Measurements from ENCODE around the gene SV2A. TPM values are rescaled to one million over a fixed set of nuclear protein-coding genes. Genes with fewer than 3 reads are reported as not detected.
"Not testable (repeated sequence)": the region's sequence is repeated elsewhere in the genome, so short reads cannot be mapped to it uniquely, and the experiment has no call there.

The SV2A gene
- total RNA-seq, 2 donors from 2014 or later: 10.9 to 14.6 TPM

DNA sequence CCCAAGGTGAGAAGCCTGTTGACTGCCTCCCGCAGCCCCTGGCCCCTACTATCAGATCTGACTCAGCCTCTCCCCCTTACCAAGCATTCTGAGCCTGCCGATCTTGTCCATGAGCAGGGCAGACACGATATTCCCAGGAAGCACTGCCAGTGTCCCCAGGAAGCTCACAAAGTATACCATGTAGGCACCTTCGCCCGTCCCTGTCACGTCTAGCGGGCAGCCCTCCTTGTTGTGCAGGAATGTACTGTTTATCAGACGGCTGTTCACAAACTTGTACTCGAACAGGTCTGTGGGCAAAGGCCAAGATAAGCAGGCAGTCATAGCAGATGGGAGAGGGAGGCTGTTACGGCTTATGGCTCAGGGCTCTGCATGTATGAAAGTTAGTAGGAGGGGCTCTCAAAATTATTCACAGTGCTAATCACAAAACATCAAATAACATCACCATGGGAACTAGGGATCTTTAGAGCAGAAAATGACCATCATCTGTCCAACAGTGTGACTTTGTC, 11.0 kb downstream of the SV2A start:
- DNase-seq (ENCODE audit: low spot score in 2 of 2) (no peak), ATAC-seq (no peak)
- peaks cover 0 to 6% of the 10 kb centered on the region in 2 donors for H3K36me3 Mint-ChIP-seq
- peak overlapping the region in 1 of 2 donors; percentile 32 for H3K27ac Mint-ChIP-seq
- H3K9me3 Mint-ChIP-seq: peaks cover 0 to 4% of the 10 kb centered on the region in 2 donors

DNA sequence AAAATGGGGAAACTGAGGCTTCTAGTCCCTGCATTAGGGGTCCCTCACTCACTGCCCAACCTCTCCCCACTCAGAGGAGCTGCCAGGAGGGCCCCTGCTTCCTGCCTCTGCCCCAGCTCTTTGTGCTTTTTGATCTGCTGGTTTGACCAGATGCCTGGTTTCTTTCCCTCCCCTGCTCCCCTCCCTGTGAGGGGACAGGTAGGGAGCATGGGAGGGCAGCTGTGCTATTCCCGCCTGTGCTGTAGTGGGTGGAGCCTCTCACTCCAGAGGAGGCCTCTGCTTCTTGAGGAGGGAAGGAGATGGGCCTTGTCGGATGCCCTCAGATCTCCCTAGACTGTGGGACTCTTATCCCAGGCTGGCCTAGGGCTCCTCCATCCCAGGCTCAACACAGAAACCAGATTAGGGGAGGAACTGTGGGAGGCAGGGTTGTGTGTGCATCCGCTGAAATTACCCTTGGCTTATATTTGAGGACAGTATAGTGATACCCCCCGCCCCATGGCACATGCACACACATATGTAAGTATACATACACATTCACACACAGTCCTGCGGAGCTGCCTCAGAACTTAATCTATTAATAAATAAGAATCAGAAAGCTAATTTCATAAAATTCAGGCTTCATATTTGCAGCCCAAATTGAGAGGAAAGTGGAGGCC, 13.7 kb downstream of the SV2A start:
- Mint-ChIP-seq H3K9me3 (peaks cover 0 to 9% of the 10 kb centered on the region in 2 donors), H3K36me3 (peaks cover 13 to 16% of the 10 kb centered on the region in 2 donors), H3K27ac (peak overlapping the region in 1 of 2 donors; percentile 69)
- DNase-seq (ENCODE audit: low spot score in 2 of 2): no peak
- ATAC-seq: no peak

DNA sequence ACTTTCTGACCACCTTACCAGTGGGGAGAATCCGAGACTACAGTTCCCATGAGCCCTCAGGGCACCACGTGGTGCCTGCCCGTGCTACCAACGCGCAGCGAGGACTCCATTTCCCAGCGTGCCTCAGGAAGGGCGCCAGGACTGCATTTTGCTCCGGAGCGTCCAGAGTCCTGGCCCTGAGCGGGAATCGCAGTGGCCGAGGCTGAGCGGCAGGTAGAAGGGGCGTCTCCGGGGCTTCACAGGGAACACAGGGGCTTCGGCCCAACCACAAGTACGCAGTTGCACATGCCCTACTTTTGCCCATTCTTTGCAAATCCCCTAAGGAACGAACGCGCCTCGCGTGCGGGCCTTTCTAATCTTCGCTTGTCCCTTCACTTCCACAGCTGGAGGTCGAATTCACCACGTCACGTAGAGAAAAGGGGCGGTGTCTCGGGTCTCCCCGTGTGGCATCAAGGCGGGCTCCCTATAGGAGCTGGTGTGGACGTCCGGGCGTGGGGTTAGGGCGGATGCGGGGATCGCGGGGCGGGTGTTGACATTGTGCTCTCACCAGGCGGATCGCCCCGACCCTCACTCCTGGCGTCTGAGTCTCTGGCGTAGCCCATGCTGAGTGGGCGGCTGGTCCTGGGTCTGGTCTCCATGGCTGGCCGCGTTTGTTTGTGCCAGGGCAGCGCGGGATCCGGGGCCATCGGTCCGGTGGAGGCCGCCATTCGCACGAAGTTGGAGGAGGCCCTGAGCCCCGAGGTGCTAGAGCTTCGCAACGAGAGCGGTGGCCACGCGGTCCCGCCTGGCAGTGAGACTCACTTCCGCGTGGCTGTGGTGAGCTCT, 18.0 kb downstream of the SV2A start, which contains the start of gene BOLA1:
BOLA1 (plus strand) TSS at position 109 of the 825 bp plus-strand sequence; CDS start at position 601, 492 bp downstream.
- DNase-seq (ENCODE audit: low spot score in 2 of 2) (peak; percentile 80 to 82), ATAC-seq (peak; percentile 97 to 98)
- Mint-ChIP-seq H3K9me3 (peaks cover 0 to 12% of the 10 kb centered on the region in 2 donors), H3K27ac (peak within 1 kb of the TSS; percentile 84 to 94), H3K36me3 (peaks cover 14 to 16% of the 10 kb centered on the region in 2 donors)

DNA sequence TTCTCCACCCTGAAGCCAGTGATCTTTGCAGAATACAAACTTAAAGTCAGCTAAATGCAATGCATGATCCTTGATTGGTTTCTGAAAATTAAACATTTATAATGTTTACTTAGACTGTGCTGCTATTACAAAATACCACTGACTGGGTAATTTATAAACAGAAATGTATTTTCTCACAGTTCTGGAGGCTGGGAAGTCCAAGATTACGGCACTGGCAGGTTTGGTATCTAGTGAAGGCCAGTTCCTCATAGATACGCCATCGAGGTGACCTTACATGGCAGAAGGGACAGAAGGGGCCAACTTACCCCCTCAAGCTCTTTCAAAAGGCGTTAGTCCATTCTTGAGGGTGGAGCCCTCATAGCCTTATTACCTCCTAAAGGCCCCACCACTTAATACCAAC, 21.1 kb downstream of the SV2A start:
- Mint-ChIP-seq H3K36me3 (peaks cover 8 to 16% of the 10 kb centered on the region in 2 donors), H3K9me3 (peaks cover 0 to 8% of the 10 kb centered on the region in 2 donors), H3K27ac (no peak overlapping the region)
- ATAC-seq (no peak), DNase-seq (ENCODE audit: low spot score in 2 of 2) (no peak)

DNA sequence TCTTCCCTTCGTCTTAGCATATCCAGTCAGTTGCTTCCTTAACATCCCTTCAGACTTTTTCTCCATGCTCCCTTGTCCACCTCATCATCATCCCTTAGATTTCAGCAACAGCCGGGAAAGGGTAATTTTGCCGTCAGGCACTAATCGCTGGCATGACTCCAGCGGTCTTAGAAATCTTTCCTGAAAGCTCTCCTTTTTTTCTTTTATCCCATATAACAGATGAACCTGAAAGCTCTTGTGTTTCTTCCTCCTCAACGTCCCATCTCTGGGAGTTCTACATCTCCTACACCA, 28.7 kb downstream of the SV2A start:
- Mint-ChIP-seq H3K27ac (no peak overlapping the region), H3K9me3 (no peaks in the 10 kb centered on the region), H3K36me3 (no peaks in the 10 kb centered on the region)
- ATAC-seq (no peak), DNase-seq (ENCODE audit: low spot score in 2 of 2) (no peak)

DNA sequence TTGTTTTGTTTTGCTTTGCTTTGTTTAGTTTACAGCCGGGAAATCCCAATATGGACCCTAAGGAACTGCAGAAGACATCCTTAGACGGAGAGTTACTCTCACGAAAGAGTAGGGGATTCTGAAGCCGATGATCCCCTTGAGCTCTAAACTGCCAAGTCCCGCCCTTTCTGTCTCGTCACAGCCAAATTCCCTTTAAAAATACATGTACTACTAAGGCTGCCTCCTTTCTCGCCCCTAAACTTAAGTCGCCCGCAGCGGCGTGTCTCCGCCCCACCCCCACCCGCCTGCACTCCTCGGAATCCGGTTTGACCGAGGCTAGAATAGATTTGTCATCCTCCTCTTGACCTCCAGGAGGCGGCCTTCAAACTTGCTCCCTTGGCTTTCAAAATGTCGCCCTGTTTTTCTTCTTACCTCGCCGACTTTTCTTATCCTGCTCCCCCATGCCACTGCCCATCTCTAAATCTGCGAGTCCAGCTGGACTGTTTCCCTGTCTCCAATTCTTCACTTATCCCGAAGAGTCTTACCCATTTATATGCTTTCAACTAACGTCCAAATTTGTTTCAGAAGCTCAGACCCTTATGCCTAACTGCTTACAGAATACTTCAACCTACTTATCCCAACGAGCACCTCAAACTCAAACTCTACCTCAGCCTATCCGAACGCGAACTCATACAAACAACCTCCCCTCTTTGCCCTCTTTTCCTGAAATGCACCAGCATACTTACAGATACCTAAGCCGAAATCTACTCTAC, 29.2 kb downstream of the SV2A start:
- Mint-ChIP-seq H3K27ac (no peak overlapping the region), H3K9me3 (no peaks in the 10 kb centered on the region), H3K36me3 (no peaks in the 10 kb centered on the region)
- ATAC-seq: peak; percentile 32 to 36
- peak; percentile 71 for DNase-seq (ENCODE audit: low spot score in 2 of 2)

DNA sequence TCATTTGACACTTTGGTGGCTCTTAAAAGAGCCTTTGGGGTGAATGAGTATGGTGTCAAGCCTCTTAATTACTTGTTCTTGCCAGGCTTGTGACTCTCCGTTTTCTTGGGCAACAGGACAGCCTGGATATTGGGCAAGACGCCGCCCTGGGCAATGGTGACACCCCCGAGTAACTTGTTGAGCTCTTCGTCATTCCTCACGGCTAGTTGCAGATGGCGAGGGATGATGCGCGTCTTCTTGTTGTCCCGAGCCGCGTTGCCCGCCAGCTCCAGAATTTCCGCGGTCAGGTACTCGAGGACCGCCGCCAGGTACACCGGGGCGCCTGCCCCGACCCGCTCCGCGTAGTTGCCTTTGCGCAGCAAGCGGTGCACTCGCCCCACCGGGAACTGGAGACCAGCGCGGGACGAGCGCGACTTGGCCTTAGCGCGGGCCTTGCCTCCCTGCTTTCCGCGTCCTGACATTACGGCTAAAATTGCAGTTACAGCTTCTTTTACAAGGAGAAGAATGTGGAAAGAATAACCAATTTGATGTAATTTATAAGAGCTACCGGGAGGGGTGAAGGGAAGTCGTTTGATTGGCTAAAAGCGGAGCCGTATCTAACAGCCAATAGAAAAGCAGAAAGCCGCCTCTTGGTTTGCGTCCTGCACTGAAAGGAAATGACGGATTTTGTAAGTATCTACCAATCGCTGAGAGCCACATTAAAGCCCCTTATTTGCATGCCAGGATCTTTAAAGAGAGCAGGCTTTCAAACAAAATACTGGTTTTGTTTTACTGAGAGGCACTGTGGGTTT, 30.0 kb downstream of the SV2A start:
- Mint-ChIP-seq H3K27ac (no peak overlapping the region), H3K36me3 (no peaks in the 10 kb centered on the region), H3K9me3 (no peaks in the 10 kb centered on the region)
- ATAC-seq (peak; percentile 59 to 66), DNase-seq (ENCODE audit: low spot score in 2 of 2) (peak; percentile 83 to 86)

DNA sequence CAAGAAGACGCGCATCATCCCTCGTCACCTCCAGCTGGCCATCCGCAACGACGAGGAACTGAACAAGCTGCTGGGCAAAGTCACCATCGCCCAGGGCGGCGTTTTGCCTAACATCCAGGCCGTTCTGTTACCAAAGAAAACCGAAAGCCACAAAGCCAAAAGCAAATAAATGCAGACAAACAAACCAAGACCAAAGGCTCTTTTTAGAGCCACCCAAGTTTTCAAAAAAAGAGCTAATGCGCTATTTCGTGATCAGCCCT, 30.5 kb downstream of the SV2A start:
- H3K9me3 Mint-ChIP-seq; ATAC-seq; H3K27ac Mint-ChIP-seq; DNase-seq (ENCODE audit: low spot score in 2 of 2); H3K36me3 Mint-ChIP-seq: not testable (repeated sequence)

DNA sequence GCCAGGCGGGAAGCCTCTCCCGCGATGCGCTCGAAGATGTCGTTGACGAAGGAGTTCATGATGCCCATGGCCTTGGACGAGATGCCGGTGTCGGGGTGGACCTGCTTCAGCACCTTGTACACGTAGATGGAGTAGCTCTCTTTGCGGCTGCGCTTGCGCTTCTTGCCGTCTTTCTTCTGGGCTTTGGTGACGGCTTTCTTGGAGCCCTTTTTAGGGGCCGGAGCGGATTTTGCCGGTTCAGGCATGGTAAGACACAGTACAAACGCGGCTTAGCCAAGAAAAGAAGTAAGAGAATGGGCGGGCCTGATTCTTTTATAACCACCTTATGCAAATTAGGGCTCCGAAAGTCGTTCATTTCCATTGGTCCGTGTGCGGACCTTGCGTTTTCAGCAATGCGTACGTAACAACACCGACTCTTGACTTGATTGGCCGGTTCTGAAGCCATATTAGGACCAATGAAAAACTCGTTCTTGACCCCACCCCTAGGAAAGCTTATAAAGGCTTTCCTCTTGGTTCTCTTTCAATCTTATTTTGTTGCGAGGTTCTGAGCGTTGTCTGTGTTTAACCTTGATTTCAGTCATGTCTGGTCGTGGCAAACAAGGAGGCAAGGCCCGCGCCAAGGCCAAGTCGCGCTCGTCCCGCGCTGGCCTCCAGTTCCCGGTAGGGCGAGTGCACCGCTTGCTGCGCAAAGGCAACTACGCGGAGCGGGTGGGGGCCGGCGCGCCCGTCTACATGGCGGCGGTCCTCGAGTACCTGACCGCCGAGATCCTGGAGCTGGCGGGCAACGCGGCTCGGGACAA, 31.0 kb downstream of the SV2A start:
- H3K27ac Mint-ChIP-seq: no peak overlapping the region
- DNase-seq (ENCODE audit: low spot score in 2 of 2): peak; percentile 93

DNA sequence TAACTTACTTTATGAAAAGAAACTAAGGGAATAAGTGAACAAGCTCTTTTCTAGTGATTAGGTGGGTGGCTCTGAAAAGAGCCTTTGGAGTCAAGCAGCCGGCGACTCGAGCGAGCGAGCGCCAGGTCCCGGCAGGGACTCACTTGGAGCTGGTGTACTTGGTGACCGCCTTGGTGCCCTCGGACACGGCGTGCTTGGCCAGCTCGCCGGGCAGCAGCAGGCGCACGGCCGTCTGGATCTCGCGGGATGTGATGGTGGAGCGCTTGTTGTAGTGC, 31.6 kb downstream of the SV2A start:
- H3K27ac Mint-ChIP-seq, H3K9me3 Mint-ChIP-seq, ATAC-seq: not testable (repeated sequence)

More for the DNA sequence above, 31.0 kb downstream of the SV2A start:
- peaks cover 0 to 4% of the 10 kb centered on the region in 2 donors for H3K9me3 Mint-ChIP-seq
- H3K36me3 Mint-ChIP-seq: no peaks in the 10 kb centered on the region
- ATAC-seq: peak; percentile 59 to 70

DNA sequence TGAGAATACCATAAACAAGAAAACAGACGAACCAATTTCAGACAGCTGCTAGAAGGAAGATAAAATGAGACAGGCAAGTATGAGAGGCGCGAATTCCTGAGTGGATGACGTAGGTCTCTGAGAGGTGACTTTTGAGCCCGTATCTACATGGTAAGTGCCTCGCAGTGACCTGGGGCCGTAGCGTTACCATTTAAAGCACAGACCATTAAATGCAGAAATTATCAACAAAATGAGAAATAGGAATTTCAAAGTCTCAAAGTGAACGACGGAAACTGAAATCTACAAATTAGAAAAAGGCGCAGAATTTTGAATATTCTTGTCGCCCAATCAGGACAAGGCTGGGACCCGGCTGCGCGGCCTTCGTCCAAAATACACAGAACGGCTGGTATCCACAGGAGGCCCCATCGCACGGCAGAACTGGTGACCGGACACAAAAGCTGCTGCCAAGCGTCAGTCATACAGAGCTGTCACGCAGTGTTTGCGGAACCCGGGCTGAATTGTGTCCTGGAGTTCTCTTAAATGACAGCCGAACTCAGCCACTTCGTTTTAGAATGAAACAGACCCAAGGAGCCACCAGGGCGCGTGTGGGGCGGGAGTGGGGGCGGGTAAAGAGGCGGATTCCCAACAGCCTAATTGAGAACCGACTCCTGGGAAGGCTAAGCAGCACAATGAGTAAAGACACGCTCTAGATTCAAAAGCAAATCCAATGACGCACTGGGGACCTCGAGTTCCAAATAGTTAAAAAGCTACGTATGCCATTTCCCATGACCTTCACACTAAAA, 32.1 kb downstream of the SV2A start:
- H3K27ac Mint-ChIP-seq: no peak overlapping the region
- H3K36me3 Mint-ChIP-seq: no peaks in the 10 kb centered on the region
- DNase-seq (ENCODE audit: low spot score in 2 of 2): peak; percentile 76 to 79
- H3K9me3 Mint-ChIP-seq: peaks cover 0 to 4% of the 10 kb centered on the region in 2 donors
- peak; percentile 22 to 34 for ATAC-seq

More for the DNA sequence above, 31.6 kb downstream of the SV2A start:
- DNase-seq (ENCODE audit: low spot score in 2 of 2); H3K36me3 Mint-ChIP-seq: not testable (repeated sequence)

DNA sequence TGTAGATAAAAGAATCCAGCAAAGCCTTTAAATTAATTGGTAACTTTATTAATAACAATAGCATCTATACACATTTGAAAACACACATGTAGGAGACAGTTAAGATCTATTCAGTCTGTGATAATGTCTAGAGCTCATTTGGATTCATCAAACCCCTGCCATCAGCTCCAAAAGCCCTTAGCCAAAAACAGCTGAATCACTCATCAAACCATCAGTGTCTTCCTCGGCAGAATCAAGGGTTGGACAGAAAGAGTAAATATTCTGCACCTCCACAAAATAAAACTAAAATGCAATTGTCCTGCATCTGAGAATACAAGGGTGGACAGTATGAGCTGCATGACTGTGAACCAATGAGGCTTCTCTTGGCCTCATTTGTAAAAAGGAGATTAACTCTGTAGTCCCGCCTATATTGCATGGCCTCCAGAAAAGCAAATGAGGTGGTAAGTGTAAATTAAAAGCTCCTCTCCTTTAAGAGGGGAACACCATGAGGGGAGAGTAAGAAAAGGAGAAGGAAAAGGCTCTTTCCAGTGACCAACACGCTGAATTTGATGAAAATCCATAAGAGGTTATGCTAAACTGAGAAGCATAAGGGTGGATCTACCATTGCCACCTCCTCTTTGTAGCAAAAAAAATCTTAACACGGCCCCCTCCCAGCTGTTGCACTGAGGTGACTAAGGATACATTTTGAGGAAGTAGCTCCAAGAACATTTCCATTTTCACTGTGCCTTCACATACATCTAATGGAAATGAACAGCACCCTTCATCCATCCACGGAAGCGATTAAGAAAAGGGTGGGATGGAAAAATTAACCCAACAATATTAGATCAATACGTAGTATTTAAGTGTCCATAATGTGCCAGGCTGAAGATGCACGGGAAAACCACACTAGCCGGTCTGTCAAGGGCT, 33.0 kb downstream of the SV2A start:
- DNase-seq (ENCODE audit: low spot score in 2 of 2) (peak in 1 of 2 donors; percentile 22), ATAC-seq (no peak)
- Mint-ChIP-seq H3K36me3 (no peaks in the 10 kb centered on the region), H3K9me3 (peaks cover 0 to 4% of the 10 kb centered on the region in 2 donors), H3K27ac (no peak overlapping the region)

DNA sequence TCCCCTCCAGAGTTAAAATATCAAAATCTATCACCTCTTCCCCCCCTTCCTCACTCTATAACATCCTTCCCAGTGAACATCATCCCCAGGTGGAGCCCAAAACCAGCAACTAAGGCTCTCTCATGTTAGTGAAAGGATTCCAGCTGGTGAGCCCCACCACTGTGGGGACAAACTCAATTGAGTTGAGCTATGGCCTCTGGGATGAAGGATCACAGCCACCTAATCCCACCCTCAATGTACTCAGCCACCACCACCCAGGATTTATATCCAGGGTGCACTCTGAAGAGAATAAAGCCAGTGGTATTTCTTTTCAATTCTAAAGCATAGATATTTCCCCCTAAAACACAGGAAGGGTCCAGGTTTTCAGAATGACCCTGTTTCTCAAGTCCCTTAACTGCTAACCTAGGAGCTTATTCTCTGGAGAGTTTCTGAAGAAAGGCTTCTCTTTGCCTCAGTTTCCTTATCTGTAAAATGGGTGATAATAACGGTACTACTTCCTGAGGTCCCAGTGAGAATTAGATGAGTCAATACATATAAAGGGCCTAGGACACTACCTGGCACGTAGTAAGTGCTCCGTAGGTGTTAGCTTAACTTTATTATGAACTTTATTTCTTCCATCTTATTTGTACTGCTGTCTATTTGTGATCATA, 33.9 kb downstream of the SV2A start:
- DNase-seq (ENCODE audit: low spot score in 2 of 2): no peak
- ATAC-seq: no peak
- H3K27ac Mint-ChIP-seq: peak overlapping the region in 1 of 2 donors; percentile 83
- H3K36me3 Mint-ChIP-seq: no peaks in the 10 kb centered on the region
- H3K9me3 Mint-ChIP-seq: peaks cover 0 to 4% of the 10 kb centered on the region in 2 donors

DNA sequence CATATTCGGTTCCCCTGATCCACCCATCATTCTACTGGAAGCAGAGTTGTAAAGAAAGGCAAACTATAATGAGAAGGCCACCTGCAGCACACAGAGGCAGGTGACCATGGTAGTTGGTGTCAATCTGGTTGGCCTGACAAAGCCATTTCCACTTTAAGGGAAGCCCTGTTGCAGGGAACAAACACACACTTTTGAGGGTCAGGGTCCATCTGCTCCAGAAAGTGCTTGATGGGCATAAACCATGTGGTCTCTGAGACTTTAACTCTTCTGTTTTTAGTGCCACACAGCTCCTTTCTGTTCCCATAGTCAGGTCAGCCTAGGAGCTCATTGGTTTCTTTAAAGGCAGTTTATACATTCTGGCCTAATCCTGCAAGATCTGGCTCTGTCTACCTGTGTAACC, 35.8 kb downstream of the SV2A start:
- peak overlapping the region in 1 of 2 donors; percentile 67 for H3K27ac Mint-ChIP-seq
- ATAC-seq (no peak), DNase-seq (ENCODE audit: low spot score in 2 of 2) (no peak)
- no peaks in the 10 kb centered on the region for H3K36me3 Mint-ChIP-seq
- H3K9me3 Mint-ChIP-seq: peaks cover 0 to 4% of the 10 kb centered on the region in 2 donors

All from activated naive CD4-positive, alpha-beta T cell treated with anti-CD3 and anti-CD28 coated beads, Interleukin-2, amount 50 U/mL, for 72 hours (primary cell).